Skin of body (tissue), 3 donors: ENCODE results near the gene NLE1. TPM values are rescaled to one million over a fixed set of nuclear protein-coding genes. Genes with fewer than 3 reads are reported as not detected.

Experiments
- DNase-seq: peaks from one replicate; lab custom pipeline; 2025; lab: John Stamatoyannopoulos, UW
- small RNA-seq: library from RNA; depleted of rRNA; stranded (forward); fragments of <200 nt; gene quantifications from one replicate; pipeline ENCODE3, GENCODE V24; 2014; ENCODE audit warnings: low replicate concordance
- total RNA-seq: library from RNA; depleted of rRNA; stranded (reverse); fragments of >200 nt; gene quantifications from one replicate; pipeline ENCODE4 v1.2.3, GENCODE V29; 2014

Gene NLE1
- total RNA-seq, 1 donor from 2014 or later: 11.3 TPM

GRCh38 chr17:35087731-35088355 is 54.3 kb downstream of the NLE1 start:
- no peak for DNase-seq

GRCh38 chr17:35086931-35087573 is 55.1 kb downstream of the NLE1 start:
- no peak for DNase-seq

GRCh38 chr17:35086164-35086563 is 55.9 kb downstream of the NLE1 start:
- no peak for DNase-seq

DNA sequence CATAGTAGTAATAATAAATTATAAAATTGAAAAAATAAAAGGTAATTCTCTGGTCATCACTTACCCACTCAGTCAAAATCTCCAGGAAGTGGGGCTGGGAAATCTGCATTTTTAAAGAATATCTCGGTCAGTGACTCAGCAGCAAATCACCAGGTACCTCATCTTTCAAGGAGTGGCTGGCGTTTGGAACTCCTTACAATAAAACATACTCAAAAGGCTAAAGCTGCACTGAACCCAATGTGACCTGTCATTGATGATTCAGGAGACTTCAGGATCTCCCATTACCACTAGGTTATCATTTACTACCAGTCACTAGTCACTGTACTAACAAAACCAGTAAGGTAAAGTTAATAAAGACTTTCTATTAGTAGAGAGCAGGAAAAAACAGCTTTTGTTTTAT is 57.1 kb downstream of the NLE1 start:
- DNase-seq: no peak

DNA sequence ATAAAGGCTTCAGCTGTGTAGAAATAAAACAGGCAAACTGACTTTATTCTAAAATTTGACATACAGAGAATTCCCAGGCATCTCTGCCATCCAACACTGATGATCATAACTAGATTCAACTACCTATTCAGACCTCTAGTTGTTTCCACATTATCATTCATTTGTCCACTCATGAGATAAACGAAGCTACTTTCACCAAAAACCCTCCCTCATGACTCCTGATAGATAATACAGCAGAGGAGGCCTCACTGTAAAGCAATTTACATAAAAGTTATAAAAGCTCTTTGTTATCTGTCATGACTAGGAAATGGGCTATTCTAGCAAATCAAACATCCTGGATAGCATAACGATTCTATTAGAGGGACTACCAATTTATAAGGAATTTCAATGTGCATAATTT is 59.0 kb downstream of the NLE1 start:
- DNase-seq: no peak

GRCh38 chr17:35082073-35082657 is 59.9 kb downstream of the NLE1 start:
- DNase-seq: no peak

GRCh38 chr17:35081638-35082037 is 60.5 kb downstream of the NLE1 start:
- no peak for DNase-seq

DNA sequence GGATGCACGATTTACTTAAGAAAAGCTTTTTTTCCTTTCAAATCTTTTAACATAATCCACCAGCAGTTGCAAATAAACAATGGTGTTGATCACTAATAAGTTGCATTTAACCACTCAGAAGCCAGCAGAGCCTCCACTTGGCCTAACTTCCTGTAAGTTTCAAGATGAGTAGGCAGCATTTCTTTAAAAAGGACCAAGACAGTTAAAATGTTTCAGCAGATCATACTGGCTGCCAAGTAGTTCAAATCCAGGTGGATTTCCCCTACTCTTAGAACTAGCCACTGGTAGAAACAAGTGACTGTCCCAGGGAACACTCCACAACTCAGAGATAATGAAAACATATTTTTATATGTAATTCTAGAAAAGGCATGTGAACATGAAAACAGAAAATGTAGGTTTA is 61.6 kb downstream of the NLE1 start:
- DNase-seq: no peak

- DNase-seq: no peak
These were observed 62.3 kb downstream of the NLE1 start for GRCh38 chr17:35079547-35080423.

Small RNAs within 50 kb of the gene (small RNA-seq; reads per million reads assigned to genes)
- not detected for gene RNU6-840P

Other genes with a start within 250 kb of the NLE1 start
- 3.2 TPM for gene CCT6B, start 180.8 kb downstream of the NLE1 start, total RNA-seq
- gene ZNF830, start 180.8 kb downstream of the NLE1 start, total RNA-seq: 12.7 TPM
- gene LIG3, start 161.8 kb downstream of the NLE1 start, total RNA-seq: 40.7 TPM
- 6.5 TPM for gene RFFL, start 78.6 kb downstream of the NLE1 start, total RNA-seq
- gene RAD51D, start 22.4 kb downstream of the NLE1 start, total RNA-seq: 4.9 TPM
- gene FNDC8, start 20.7 kb downstream of the NLE1 start, total RNA-seq: not detected
- gene UNC45B, start 5.5 kb upstream of the NLE1 start, total RNA-seq: 13.3 TPM
- gene SLC35G3, start 52.1 kb upstream of the NLE1 start, total RNA-seq: not detected
- 6.7 TPM for gene SLFN5, start 100.8 kb upstream of the NLE1 start, total RNA-seq
- gene SLFN11, start 231.3 kb upstream of the NLE1 start, total RNA-seq: 27.9 TPM